Ovary (tissue), 3 donors: ENCODE data around the gene MAPK8IP3.

Experiments
- POLR2A ChIP-seq: fragments of 450-650 bp; IDR thresholded peaks from one replicate; pipeline ENCODE4 v1.6.1; 2017; ENCODE audit warnings: antibody characterized with exemption, mild to moderate bottlenecking, moderate library complexity
- TF ChIP-seq, protein P1 (sequence below), 3 donors: fragments of 450-650 bp in 2 of 3; fragments of 200-600 bp in 1 of 3; IDR thresholded peaks; one replicate each; pipeline versions ENCODE4 v1.5.1 to v1.8.0; 2016 to 2022; ENCODE audit warnings: antibody characterized with exemption in 3 of 3, mild to moderate bottlenecking in 1 of 3
- donor health status: DM: no; HTN: no; CAD: no.

DNA sequence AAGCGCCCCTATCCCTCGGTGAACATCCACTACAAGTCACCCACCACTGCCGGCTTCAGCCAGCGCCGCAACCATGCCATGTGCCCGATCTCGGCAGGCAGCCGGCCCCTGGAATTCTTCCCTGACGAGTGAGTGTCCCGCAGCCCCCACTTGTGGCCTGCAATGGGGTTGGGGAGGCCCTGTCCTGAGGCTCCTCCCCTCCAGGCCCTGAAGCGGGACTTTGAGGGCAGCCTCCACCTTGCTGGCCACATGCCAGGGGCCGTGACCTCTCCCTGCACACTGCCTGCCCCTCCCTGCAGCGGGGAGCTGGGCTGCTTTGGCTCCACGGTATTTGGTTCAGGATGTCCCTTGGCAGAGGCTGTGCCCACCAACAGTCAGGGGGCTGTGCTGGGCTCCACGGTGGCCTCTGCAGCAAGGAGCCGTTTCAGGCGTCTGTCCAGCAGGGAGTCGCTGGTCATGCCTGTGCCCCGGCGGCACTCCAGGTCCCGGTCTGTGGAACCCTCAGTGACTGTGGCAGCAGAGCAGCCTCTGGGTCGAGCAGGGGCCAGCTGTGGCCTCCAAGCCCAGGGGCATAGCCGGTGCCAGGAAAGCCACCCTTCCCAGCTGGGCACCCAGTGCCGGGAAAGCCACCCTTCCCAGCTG, 57.0 kb downstream of the MAPK8IP3 start:
- TF ChIP-seq, protein P1, sequence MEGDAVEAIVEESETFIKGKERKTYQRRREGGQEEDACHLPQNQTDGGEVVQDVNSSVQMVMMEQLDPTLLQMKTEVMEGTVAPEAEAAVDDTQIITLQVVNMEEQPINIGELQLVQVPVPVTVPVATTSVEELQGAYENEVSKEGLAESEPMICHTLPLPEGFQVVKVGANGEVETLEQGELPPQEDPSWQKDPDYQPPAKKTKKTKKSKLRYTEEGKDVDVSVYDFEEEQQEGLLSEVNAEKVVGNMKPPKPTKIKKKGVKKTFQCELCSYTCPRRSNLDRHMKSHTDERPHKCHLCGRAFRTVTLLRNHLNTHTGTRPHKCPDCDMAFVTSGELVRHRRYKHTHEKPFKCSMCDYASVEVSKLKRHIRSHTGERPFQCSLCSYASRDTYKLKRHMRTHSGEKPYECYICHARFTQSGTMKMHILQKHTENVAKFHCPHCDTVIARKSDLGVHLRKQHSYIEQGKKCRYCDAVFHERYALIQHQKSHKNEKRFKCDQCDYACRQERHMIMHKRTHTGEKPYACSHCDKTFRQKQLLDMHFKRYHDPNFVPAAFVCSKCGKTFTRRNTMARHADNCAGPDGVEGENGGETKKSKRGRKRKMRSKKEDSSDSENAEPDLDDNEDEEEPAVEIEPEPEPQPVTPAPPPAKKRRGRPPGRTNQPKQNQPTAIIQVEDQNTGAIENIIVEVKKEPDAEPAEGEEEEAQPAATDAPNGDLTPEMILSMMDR (IDR thresholded peaks at IDR 0.05), result no peak
- no peak for TF ChIP-seq POLR2A
